PC-3 (cell line): ENCODE measurements around the gene HAUS7. TPM values are rescaled to one million over a fixed set of nuclear protein-coding genes. Genes with fewer than 3 reads are reported as not detected.

Source experiments
- ATAC-seq: fragments of 200-7000 bp; cut with Tn5 transposase; 2 replicates; pipeline ENCODE4 v1.9.1; 2020; ENCODE audit warnings: mild to moderate bottlenecking, moderate library complexity
- BruUV-seq: library from RNA; stranded (reverse); fragments of 400-500 nt; replicated peaks from 2 replicates; lab custom pipeline; 2021; lab: Mats Ljungman, UMichigan
- CTCF ChIA-PET: fragments of 300-600 bp; sonication (Branson Sonifier 250); formaldehyde crosslinking; loops from one replicate; lab custom pipeline; 2022; ENCODE audit warnings: antibody characterized with exemption; lab: Charles Lee
- POLR2A ChIA-PET: fragments of 300-600 bp; sonication (Branson Sonifier 250); formaldehyde crosslinking; loops from one replicate; lab custom pipeline; 2022; ENCODE audit warnings: antibody characterized with exemption; ENCODE audit not compliant: unreplicated experiment; lab: Charles Lee
- DNase-seq: peaks from one replicate; pipeline ENCODE4 v3.0.0-alpha.2; 2015
- H2AFZ ChIP-seq: fragments of 300-600 bp; sonication (generic); 2 replicates; pipeline ENCODE4 v1.6.0; 2016; ENCODE audit warnings: antibody characterized with exemption, low read length
- H3F3A ChIP-seq: fragments of 300-600 bp; sonication (generic); one replicate; pipeline ENCODE4 v1.6.0; 2017; ENCODE audit warnings: antibody characterized with exemption, low read length, control low read depth, mild to moderate bottlenecking; ENCODE audit not compliant: unreplicated experiment
- H3K27ac ChIP-seq: fragments of 300-600 bp; sonication (generic); 2 replicates; pipeline ENCODE4 v1.5.1; 2016; ENCODE audit warnings: mild to moderate bottlenecking, low read length
- H3K27me3 ChIP-seq: fragments of 300-600 bp; sonication (generic); 2 replicates; pipeline ENCODE4 v1.6.1; 2016; ENCODE audit warnings: low read length, mixed read lengths
- H3K36me3 ChIP-seq: fragments of 300-600 bp; sonication (generic); 2 replicates; pipeline ENCODE4 v1.6.1; 2016; ENCODE audit warnings: low read depth, mixed run types, low read length, mixed read lengths
- H3K4me1 ChIP-seq: fragments of 300-600 bp; sonication (generic); 2 replicates; pipeline ENCODE4 v1.5.1; 2016; ENCODE audit warnings: low read length; ENCODE audit not compliant: insufficient read depth
- H3K4me2 ChIP-seq: fragments of 300-600 bp; sonication (generic); 2 replicates; pipeline ENCODE4 v1.6.0; 2016; ENCODE audit warnings: low read length
- H3K4me3 ChIP-seq: fragments of 300-600 bp; sonication (generic); 2 replicates; pipeline ENCODE4 v1.5.1; 2016; ENCODE audit warnings: mild to moderate bottlenecking, low read length, mixed read lengths
- H3K79me2 ChIP-seq: fragments of 300-600 bp; sonication (generic); 2 replicates; pipeline ENCODE4 v1.6.1; 2017; ENCODE audit warnings: low read length, mixed read lengths
- H3K9ac ChIP-seq: fragments of 300-600 bp; sonication (generic); 2 replicates; pipeline ENCODE4 v1.6.0; 2016; ENCODE audit warnings: mild to moderate bottlenecking, low read length
- H3K9me2 ChIP-seq: fragments of 300-600 bp; sonication (generic); replicated peaks from 2 replicates; pipeline ENCODE4 v1.6.1; 2016; ENCODE audit warnings: mixed run types, low read length, mixed read lengths
- H3K9me3 ChIP-seq: fragments of 300-600 bp; sonication (generic); 2 replicates; pipeline ENCODE4 v1.6.1; 2016; ENCODE audit warnings: low read length, mixed read lengths
- H4K20me1 ChIP-seq: fragments of 300-600 bp; sonication (generic); 2 replicates; pipeline ENCODE4 v1.6.1; 2016; ENCODE audit warnings: low read length, mixed read lengths
- EZH2 ChIP-seq: fragments of 300-600 bp; sonication (generic); IDR thresholded peaks from one replicate; pipeline ENCODE4 v1.6.1; 2017; ENCODE audit warnings: antibody characterized with exemption, mild to moderate bottlenecking, low read length; ENCODE audit not compliant: unreplicated experiment
- EZH2phosphoT487 ChIP-seq: fragments of 300-600 bp; sonication (generic); IDR thresholded peaks from 2 replicates; pipeline ENCODE4 v1.6.1; 2018; ENCODE audit warnings: mild to moderate bottlenecking, antibody characterized with exemption, low read length, borderline replicate concordance
- intact Hi-C: fragments of 100-400 bp; cut with micrococcal nuclease; formaldehyde crosslinking; loops from 2 replicates; pipeline ENCODE4 v1.9.0; 2023
- total RNA-seq: library from RNA; depleted of rRNA; stranded (reverse); fragments of >200 nt; gene quantifications from 2 replicates; pipeline ENCODE4 v1.2.3, GENCODE V29; 2014
- TF ChIP-seq, protein P1 (sequence below): fragments of 300-600 bp; sonication (generic); conservative IDR thresholded peaks from 2 replicates; pipeline ENCODE4 v1.5.1; 2017; ENCODE audit warnings: antibody characterized with exemption, low read depth, mild to moderate bottlenecking, low read length

The HAUS7 gene
- total RNA-seq, 1 experiment from 2014 or later: 46.0 TPM

GRCh38 chrX:153433781-153434285, 36.5 kb downstream of the HAUS7 start:
- DNase-seq: no peak
- no peak overlapping the region for H3K4me2 ChIP-seq
- no peak overlapping the region for H2AFZ ChIP-seq
- ATAC-seq: no peak
- no peaks in the 10 kb centered on the region for H4K20me1 ChIP-seq
- no peaks in the 10 kb centered on the region for H3K9me2 ChIP-seq
- intact Hi-C loops: no loop called here
- H3K36me3 ChIP-seq: no peaks in the 10 kb centered on the region
- no peaks in the 10 kb centered on the region for H3K9me3 ChIP-seq
- CTCF ChIA-PET: no interaction called here
- peaks cover 2% of the 10 kb centered on the region; the same call in 1 of the 2 replicates for H3K27me3 ChIP-seq
- TF ChIP-seq EZH2phosphoT487: no peak
- TF ChIP-seq EZH2: no peak
- TF ChIP-seq, protein P1, sequence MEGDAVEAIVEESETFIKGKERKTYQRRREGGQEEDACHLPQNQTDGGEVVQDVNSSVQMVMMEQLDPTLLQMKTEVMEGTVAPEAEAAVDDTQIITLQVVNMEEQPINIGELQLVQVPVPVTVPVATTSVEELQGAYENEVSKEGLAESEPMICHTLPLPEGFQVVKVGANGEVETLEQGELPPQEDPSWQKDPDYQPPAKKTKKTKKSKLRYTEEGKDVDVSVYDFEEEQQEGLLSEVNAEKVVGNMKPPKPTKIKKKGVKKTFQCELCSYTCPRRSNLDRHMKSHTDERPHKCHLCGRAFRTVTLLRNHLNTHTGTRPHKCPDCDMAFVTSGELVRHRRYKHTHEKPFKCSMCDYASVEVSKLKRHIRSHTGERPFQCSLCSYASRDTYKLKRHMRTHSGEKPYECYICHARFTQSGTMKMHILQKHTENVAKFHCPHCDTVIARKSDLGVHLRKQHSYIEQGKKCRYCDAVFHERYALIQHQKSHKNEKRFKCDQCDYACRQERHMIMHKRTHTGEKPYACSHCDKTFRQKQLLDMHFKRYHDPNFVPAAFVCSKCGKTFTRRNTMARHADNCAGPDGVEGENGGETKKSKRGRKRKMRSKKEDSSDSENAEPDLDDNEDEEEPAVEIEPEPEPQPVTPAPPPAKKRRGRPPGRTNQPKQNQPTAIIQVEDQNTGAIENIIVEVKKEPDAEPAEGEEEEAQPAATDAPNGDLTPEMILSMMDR: no peak
- no TSS peak for BruUV-seq
- no peak overlapping the region for H3K4me3 ChIP-seq
- no peaks in the 10 kb centered on the region for H3K4me1 ChIP-seq
- POLR2A ChIA-PET: no interaction called here
- no peaks in the 10 kb centered on the region for H3K79me2 ChIP-seq
- H3K27ac ChIP-seq: no peak overlapping the region
- no peak overlapping the region for H3K9ac ChIP-seq
- no peaks in the 10 kb centered on the region for H3F3A ChIP-seq

GRCh38 chrX:153433161-153433680, 37.2 kb downstream of the HAUS7 start:
- Histone ChIP-seq H3K9me2 (no peaks in the 10 kb centered on the region), H3K79me2 (no peaks in the 10 kb centered on the region), H3K4me2 (no peak overlapping the region), H4K20me1 (no peaks in the 10 kb centered on the region), H2AFZ (no peak overlapping the region), H3F3A (no peaks in the 10 kb centered on the region), H3K27ac (no peak overlapping the region), H3K27me3 (peaks cover 8% of the 10 kb centered on the region), H3K36me3 (no peaks in the 10 kb centered on the region), H3K9me3 (no peaks in the 10 kb centered on the region), H3K9ac (no peak overlapping the region), H3K4me3 (no peak overlapping the region), H3K4me1 (no peaks in the 10 kb centered on the region)
- intact Hi-C loops: no loop called here
- BruUV-seq: no TSS peak
- ATAC-seq: no peak
- no peak for DNase-seq
- ChIA-PET POLR2A (no interaction called here), CTCF (no interaction called here)
- TF ChIP-seq, protein P1: no peak
- no peak for TF ChIP-seq EZH2
- no peak for TF ChIP-seq EZH2phosphoT487

DNA sequence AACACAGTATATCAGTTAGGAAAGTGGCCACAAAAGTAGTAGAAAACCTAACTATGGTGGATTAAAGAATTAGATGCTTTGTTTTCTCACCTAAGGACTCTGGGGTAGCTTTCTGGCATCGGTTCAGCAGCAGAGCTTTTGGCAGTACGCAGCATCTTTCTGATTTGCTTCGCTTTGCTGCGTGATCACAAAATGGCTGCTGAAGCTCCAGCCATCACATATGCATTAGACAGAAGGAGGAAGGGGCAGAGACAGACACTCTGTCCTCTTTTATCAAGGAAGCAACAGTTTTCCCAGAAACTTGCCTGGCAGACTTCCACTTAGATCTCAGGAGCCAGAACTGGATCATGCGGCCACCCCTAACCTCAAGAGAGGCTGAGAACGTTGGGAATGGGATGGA, 39.6 kb downstream of the HAUS7 start:
- Histone ChIP-seq H3K4me3 (no peak overlapping the region), H4K20me1 (no peaks in the 10 kb centered on the region), H3K27me3 (peaks cover 16% of the 10 kb centered on the region), H3K79me2 (no peaks in the 10 kb centered on the region), H3K9me2 (no peaks in the 10 kb centered on the region), H2AFZ (no peak overlapping the region), H3K9ac (no peak overlapping the region), H3K9me3 (no peaks in the 10 kb centered on the region), H3K4me2 (no peak overlapping the region), H3K4me1 (no peaks in the 10 kb centered on the region), H3K27ac (no peak overlapping the region), H3K36me3 (no peaks in the 10 kb centered on the region), H3F3A (no peaks in the 10 kb centered on the region)
- intact Hi-C loops: no loop called here
- ATAC-seq (no peak), DNase-seq (no peak)
- BruUV-seq: no TSS peak
- ChIA-PET CTCF (no interaction called here), POLR2A (no interaction called here)
- TF ChIP-seq EZH2 (no peak), EZH2phosphoT487 (no peak)
- TF ChIP-seq, protein P1: no peak
